Thoracic aorta (tissue), 2 donors: Measurements from ENCODE around the gene CORO7. TPM values are rescaled to one million over a fixed set of nuclear protein-coding genes. Genes with fewer than 3 reads are reported as not detected.

Experiments used
- ATAC-seq: fragments of 150-250 bp; one replicate; pipeline ENCODE4 v1.8.0; 2017; ENCODE audit warnings: low read depth; ENCODE audit not compliant: insufficient number of reproducible peaks, low FRiP score
- DNase-seq: peaks from one replicate; pipeline ENCODE4 v3.0.0-alpha.2; 2020; ENCODE audit warnings: low spot score
- H3K27ac ChIP-seq, 2 donors: fragments of 200-600 bp; sonication (generic); 1 replicate in 1 of 2; 2 replicates in 1 of 2; pipeline ENCODE4 v1.5.1; 2016; ENCODE audit warnings: mild to moderate bottlenecking in 2 of 2, moderate library complexity in 2 of 2
- H3K27me3 ChIP-seq: fragments of 200-600 bp; sonication (generic); replicated peaks from 2 replicates; pipeline ENCODE4 v1.6.0; 2016; ENCODE audit warnings: mild to moderate bottlenecking; ENCODE audit not compliant: insufficient read depth
- H3K36me3 ChIP-seq: fragments of 200-600 bp; sonication (generic); one replicate; pipeline ENCODE4 v1.5.1; 2016
- H3K4me1 ChIP-seq, 2 donors: fragments of 200-600 bp; sonication (generic); 1 replicate in 1 of 2; 2 replicates in 1 of 2; pipeline versions ENCODE4 v1.5.1 to v1.6.0; 2016; ENCODE audit warnings: low read depth in 2 of 2, mild to moderate bottlenecking in 1 of 2; ENCODE audit not compliant: control insufficient read depth in 1 of 2
- H3K4me3 ChIP-seq: fragments of 200-600 bp; sonication (generic); 2 replicates; pipeline ENCODE4 v1.5.1; 2016; ENCODE audit warnings: mild to moderate bottlenecking
- H3K9me3 ChIP-seq: fragments of 200-600 bp; sonication (generic); 2 replicates; pipeline ENCODE4 v1.5.1; 2016
- CTCF ChIP-seq: fragments of 200-600 bp; sonication (generic); IDR thresholded peaks from one replicate; pipeline ENCODE4 v1.5.1; 2019; ENCODE audit warnings: antibody characterized with exemption
- total RNA-seq, 2 donors: library from RNA; depleted of rRNA; stranded (reverse); fragments of >200 nt; gene quantifications; one replicate each; pipeline versions ENCODE4 v1.1.0 to v1.2.3, GENCODE V29; 2016

Gene CORO7
- total RNA-seq, 2 donors from 2014 or later, result 71.1 to 79.1 TPM

GRCh38 chr16:4306470-4307214 lies 109.8 kb downstream of the CORO7 start:
- Histone ChIP-seq H3K27me3 (no peaks in the 10 kb centered on the region), H3K4me1 (peaks cover 0 to 8% of the 10 kb centered on the region in 2 donors), H3K4me3 (peak overlapping the region; percentile 66), H3K9me3 (no peaks in the 10 kb centered on the region), H3K27ac (peak overlapping the region; percentile 76 to 80), H3K36me3 (no peaks in the 10 kb centered on the region)
- ATAC-seq (no peak), DNase-seq (no peak)
- TF ChIP-seq CTCF, result no peak

Other genes starting within 250 kb of the CORO7 start
- gene SRL, start 174.5 kb downstream of the CORO7 start, total RNA-seq, result 1 to 10 TPM in 1 of 2 donors, under 1 TPM in 1; 0.68 to 1.1 TPM
- 1 to 10 TPM; 3.5 to 7.6 TPM for gene TFAP4, start 143.6 kb downstream of the CORO7 start, total RNA-seq
- 10 to 100 TPM; 19.5 to 32.9 TPM for gene GLIS2, start 100.5 kb downstream of the CORO7 start, total RNA-seq
- 10 to 100 TPM; 18.4 to 21.1 TPM for gene PAM16, start 65.3 kb downstream of the CORO7 start, total RNA-seq
- 100 to 1,000 TPM; 197 to 217 TPM for gene VASN, start 44.7 kb downstream of the CORO7 start, total RNA-seq
- 10 to 100 TPM; 35.2 to 52.2 TPM for gene DNAJA3, start 9.3 kb upstream of the CORO7 start, total RNA-seq
- gene NMRAL1, start 58.0 kb upstream of the CORO7 start, total RNA-seq, result 10 to 100 TPM; 22.8 to 23.3 TPM
- gene HMOX2, start 59.8 kb upstream of the CORO7 start, total RNA-seq, result 10 to 100 TPM; 35.3 to 43.5 TPM
- gene CDIP1, start 122.2 kb upstream of the CORO7 start, total RNA-seq, result 10 to 100 TPM; 33.2 to 33.5 TPM
- gene C16orf96, start 139.7 kb upstream of the CORO7 start, total RNA-seq, result not detected
- 10 to 100 TPM; 23.8 to 23.9 TPM for gene UBALD1, start 198.3 kb upstream of the CORO7 start, total RNA-seq
- gene MGRN1, start 208.2 kb upstream of the CORO7 start, total RNA-seq, result 10 to 100 TPM; 56.0 to 64.5 TPM